H4 (cell line): Measurements from ENCODE around the gene EID2. TPM values are rescaled to one million over a fixed set of nuclear protein-coding genes. Genes with fewer than 3 reads are reported as not detected.

Source experiments
- DNase-seq: peaks from one replicate; pipeline ENCODE4 v3.0.0-alpha.2; 2015; ENCODE audit warnings: low spot score
- total RNA-seq: library from RNA; depleted of rRNA; stranded (reverse); fragments of >200 nt; shearing (Covaris generic); gene quantifications from 2 replicates; pipeline ENCODE4 v1.2.3, GENCODE V29; 2014

Gene EID2
- total RNA-seq, 1 experiment from 2014 or later = 10.8 TPM

GRCh38 chr19:39539165-39539517 lies 820 bp downstream of the EID2 start:
- no peak for DNase-seq

- no peak for DNase-seq
Observed at GRCh38 chr19:39533791-39534190, 6.2 kb downstream of the EID2 start.

GRCh38 chr19:39533003-39533512 lies 6.9 kb downstream of the EID2 start:
- no peak for DNase-seq

GRCh38 chr19:39532233-39533002 lies 7.5 kb downstream of the EID2 start, which contains the start of gene EID2B:
TSS of gene EID2B (minus strand) at chr19:39532852. CDS start at chr19:39532802, 50 bp downstream.
- DNase-seq = peak; percentile 93

- DNase-seq = no peak
Observed at GRCh38 chr19:39531834-39532232, 8.1 kb downstream of the EID2 start.

GRCh38 chr19:39525205-39525604 lies 14.8 kb downstream of the EID2 start:
- DNase-seq = no peak

- no peak for DNase-seq
Observed at GRCh38 chr19:39524495-39524894, 15.5 kb downstream of the EID2 start.

- no peak for DNase-seq
Observed at GRCh38 chr19:39520541-39521484, 19.1 kb downstream of the EID2 start.

GRCh38 chr19:39518975-39519374 lies 21.0 kb downstream of the EID2 start:
- no peak for DNase-seq

- DNase-seq = no peak
Observed at GRCh38 chr19:39518458-39518857, 21.5 kb downstream of the EID2 start.

- DNase-seq = no peak
Observed at GRCh38 chr19:39517432-39517831, 22.5 kb downstream of the EID2 start.

GRCh38 chr19:39516270-39516669 lies 23.7 kb downstream of the EID2 start:
- no peak for DNase-seq

- DNase-seq = no peak
Observed at GRCh38 chr19:39515551-39516191, 24.3 kb downstream of the EID2 start.

GRCh38 chr19:39514840-39515550 lies 25.0 kb downstream of the EID2 start, which contains the start of gene SELENOV:
TSS of gene SELENOV (plus strand) at chr19:39515139. CDS start at chr19:39515213, 74 bp downstream.
- no peak for DNase-seq

- no peak for DNase-seq
Observed at GRCh38 chr19:39512988-39513387, 27.0 kb downstream of the EID2 start.

- DNase-seq = no peak
Observed at GRCh38 chr19:39509233-39509632, 30.7 kb downstream of the EID2 start.

- DNase-seq = no peak
Observed at GRCh38 chr19:39508629-39509028, 31.3 kb downstream of the EID2 start.

- no peak for DNase-seq
Observed at GRCh38 chr19:39507715-39508364, 32.1 kb downstream of the EID2 start.

- peak; percentile 45 for DNase-seq
Observed at GRCh38 chr19:39506944-39507714, 32.8 kb downstream of the EID2 start.

GRCh38 chr19:39506598-39506943 lies 33.4 kb downstream of the EID2 start:
- no peak for DNase-seq
